H1 (cell line): ENCODE data around the gene SELPLG. TPM values are rescaled to one million over a fixed set of nuclear protein-coding genes. Genes with fewer than 3 reads are reported as not detected.

ENCODE experiments used
- CTCF ChIA-PET: fragments of 300-600 bp; sonication (Branson Sonifier 250); formaldehyde crosslinking; loops from one replicate; lab custom pipeline; 2021; ENCODE audit not compliant: partially characterized antibody; lab: Charles Lee
- POLR2A ChIA-PET: fragments of 300-600 bp; sonication (Branson Sonifier 250); formaldehyde crosslinking; loops from one replicate; lab custom pipeline; 2021; ENCODE audit warnings: inconsistent platforms; ENCODE audit not compliant: partially characterized antibody; lab: Charles Lee
- DNase-seq, 2 experiments: peaks; one replicate each; pipeline versions ENCODE4 v3.0.0 to v3.0.0-alpha.2; 2010 to 2022; ENCODE audit warnings: low spot score in 2 of 2, low read depth in 1 of 2, mixed read lengths in 1 of 2
- FAIRE-seq: peaks from 2 replicates; lab custom pipeline; 2011; peaks lifted over from hg19 to GRCh38; lab: Jason Lieb, UNC
- H2AFZ ChIP-seq: 2 replicates; pipeline ENCODE4 v1.8.1; 2012; ENCODE audit warnings: low read length, inconsistent platforms
- H2AK5ac ChIP-seq: 2 replicates; pipeline ENCODE4 v1.6.1; 2013; ENCODE audit warnings: low read depth, low read length
- H2BK120ac ChIP-seq: replicated peaks from 2 replicates; pipeline ENCODE3; 2013; ENCODE audit warnings: low read depth, low read length, inconsistent platforms
- H2BK12ac ChIP-seq: 2 replicates; pipeline ENCODE4 v1.6.1; 2013; ENCODE audit warnings: low read depth, low read length
- H2BK15ac ChIP-seq: 2 replicates; pipeline ENCODE4 v1.6.1; 2013; ENCODE audit warnings: low read length
- H2BK20ac ChIP-seq: 2 replicates; pipeline ENCODE4 v1.6.1; 2013; ENCODE audit warnings: low read length
- H2BK5ac ChIP-seq: 2 replicates; pipeline ENCODE4 v1.6.1; 2013; ENCODE audit warnings: low read depth, low read length
- H3K14ac ChIP-seq: 2 replicates; pipeline ENCODE4 v1.6.1; 2013; ENCODE audit warnings: inconsistent platforms; ENCODE audit not compliant: insufficient read length
- H3K18ac ChIP-seq: 2 replicates; pipeline ENCODE4 v1.6.1; 2013; ENCODE audit warnings: low read length; ENCODE audit errors: extremely low read depth
- H3K23ac ChIP-seq: 2 replicates; pipeline ENCODE4 v1.6.1; 2013; ENCODE audit warnings: inconsistent platforms; ENCODE audit not compliant: insufficient read length
- H3K23me2 ChIP-seq: 2 replicates; pipeline ENCODE4 v1.6.1; 2013; ENCODE audit warnings: low read depth, low read length
- H3K27ac ChIP-seq: 2 replicates; pipeline ENCODE4 v1.6.1; 2011; ENCODE audit warnings: low read depth, low read length, inconsistent platforms
- H3K27me3 ChIP-seq, 4 experiments: replicated peaks in 1 of 4; 1 replicate in 1 of 4; 2 replicates in 3 of 4; pipeline versions ENCODE4 v1.6.1 to v1.8.1; 2011 to 2013; ENCODE audit warnings: low read length in 3 of 4, mild to moderate bottlenecking in 3 of 4, inconsistent platforms in 2 of 4, mixed read lengths in 2 of 4, moderate library complexity in 1 of 4; ENCODE audit not compliant: control insufficient read depth in 3 of 4, insufficient read depth in 3 of 4; ENCODE audit errors: extremely low read depth in 1 of 4
- H3K36me3 ChIP-seq, 4 experiments: 2 replicates each; pipeline versions ENCODE4 v1.6.1 to v1.8.1; 2011 to 2013; ENCODE audit warnings: mild to moderate bottlenecking in 4 of 4, low read length in 3 of 4, moderate library complexity in 2 of 4, control low read depth in 1 of 4, inconsistent platforms in 1 of 4; ENCODE audit not compliant: insufficient read depth in 4 of 4, control insufficient read depth in 2 of 4
- H3K4ac ChIP-seq: replicated peaks from 2 replicates; pipeline ENCODE3; 2013; ENCODE audit warnings: low read length, low read depth, mixed read lengths, inconsistent platforms; ENCODE audit not compliant: insufficient read length
- H3K4me1 ChIP-seq, 4 experiments: replicated peaks in 1 of 4; 1 replicate in 1 of 4; 2 replicates in 3 of 4; pipeline versions ENCODE4 v1.6.1 to v1.8.1; 2011 to 2013; ENCODE audit warnings: low read length in 3 of 4, inconsistent platforms in 2 of 4, mixed read lengths in 1 of 4; ENCODE audit not compliant: insufficient read depth in 4 of 4, control insufficient read depth in 3 of 4
- H3K4me2 ChIP-seq, 2 experiments: 2 replicates each; pipeline versions ENCODE4 v1.6.1 to v1.8.1; 2011 to 2013; ENCODE audit warnings: low read depth in 2 of 2, low read length in 2 of 2, control low read depth in 1 of 2, inconsistent platforms in 1 of 2, mild to moderate bottlenecking in 1 of 2; ENCODE audit not compliant: insufficient read depth in 1 of 2
- H3K4me3 ChIP-seq, 4 experiments: fragments of 200-600, 300-600 bp in 1 of 4; sonication (generic), shearing (Covaris generic), sonication (Bioruptor Twin) in 1 of 4; 2 replicates each; pipeline versions ENCODE4 v1.5.1 to v1.8.1; 2011 to 2016; ENCODE audit warnings: low read length in 4 of 4, low read depth in 3 of 4, control low read depth in 2 of 4, inconsistent platforms in 2 of 4, mild to moderate bottlenecking in 2 of 4, mixed read lengths in 1 of 4, moderate library complexity in 1 of 4; ENCODE audit not compliant: insufficient read depth in 2 of 4; ENCODE audit errors: extremely low read depth in 1 of 4
- H3K56ac ChIP-seq: replicated peaks from 2 replicates; pipeline ENCODE3; 2013; ENCODE audit warnings: low read depth, mild to moderate bottlenecking, mixed read lengths, low read length, inconsistent platforms; ENCODE audit not compliant: insufficient read length
- H3K79me1 ChIP-seq: 2 replicates; pipeline ENCODE4 v1.6.1; 2013; ENCODE audit warnings: low read depth, low read length, control low read depth
- H3K79me2 ChIP-seq, 2 experiments: 2 replicates each; pipeline versions ENCODE4 v1.6.1 to v1.8.1; 2012 to 2013; ENCODE audit warnings: low read length in 2 of 2, mild to moderate bottlenecking in 2 of 2, inconsistent platforms in 1 of 2; ENCODE audit not compliant: insufficient read depth in 2 of 2, control insufficient read depth in 1 of 2
- H3K9ac ChIP-seq, 4 experiments: replicated peaks in 1 of 4; 1 replicate in 1 of 4; 2 replicates in 3 of 4; pipeline versions ENCODE4 v1.6.1 to v1.8.1; 2011 to 2013; ENCODE audit warnings: low read depth in 3 of 4, low read length in 3 of 4, control low read depth in 2 of 4, mild to moderate bottlenecking in 2 of 4, moderate library complexity in 2 of 4, inconsistent platforms in 1 of 4; ENCODE audit errors: extremely low read depth in 1 of 4
- H3K9me3 ChIP-seq, 2 experiments: 2 replicates each; pipeline versions ENCODE4 v1.6.1 to v1.8.1; 2012 to 2013; ENCODE audit warnings: mild to moderate bottlenecking in 2 of 2, moderate library complexity in 2 of 2, control low read depth in 1 of 2, inconsistent platforms in 1 of 2, low read depth in 1 of 2, low read length in 1 of 2, mixed read lengths in 1 of 2; ENCODE audit not compliant: insufficient read depth in 2 of 2
- H4K20me1 ChIP-seq, 2 experiments: replicated peaks in 1 of 2; 2 replicates each; pipeline versions ENCODE3 to v1.8.1; 2011 to 2013; ENCODE audit warnings: inconsistent platforms in 2 of 2, low read length in 2 of 2, mild to moderate bottlenecking in 1 of 2; ENCODE audit not compliant: insufficient read depth in 2 of 2, control insufficient read depth in 1 of 2
- H4K5ac ChIP-seq: 2 replicates; pipeline ENCODE4 v1.6.1; 2013; ENCODE audit warnings: low read length, low read depth, mixed read lengths, inconsistent platforms; ENCODE audit not compliant: insufficient read length
- H4K8ac ChIP-seq: 2 replicates; pipeline ENCODE4 v1.8.0; 2013; ENCODE audit warnings: mild to moderate bottlenecking, moderate library complexity, low read length, inconsistent platforms; ENCODE audit not compliant: insufficient read depth; ENCODE audit errors: extremely low read depth
- H4K91ac ChIP-seq: replicated peaks from 2 replicates; pipeline ENCODE3; 2013; ENCODE audit warnings: low read length, mixed read lengths, inconsistent platforms; ENCODE audit not compliant: insufficient read length
- POLR2A ChIP-seq, 2 experiments: IDR thresholded peaks; 1 replicate in 1 of 2; 2 replicates in 1 of 2; pipeline ENCODE4 v1.6.1; 2011; ENCODE audit warnings: low read depth in 2 of 2, low read length in 2 of 2, mild to moderate bottlenecking in 2 of 2; ENCODE audit errors: control extremely low read depth in 1 of 2
- WGBS, 2 experiments: shearing (Covaris generic) in 1 of 2; methylation state at CpG; one replicate each; pipeline versions ENCODE4 v1.1.6 to v1.1.7; 2013 to 2015; ENCODE audit warnings: low lambda C conversion rate in 2 of 2, mixed read lengths in 2 of 2, inconsistent platforms in 1 of 2, low coverage in 1 of 2, missing lambda C conversion rate in 1 of 2; ENCODE audit not compliant: insufficient replicate concordance in 2 of 2, insufficient coverage in 1 of 2, insufficient read length in 1 of 2; ENCODE audit errors: extremely low coverage in 1 of 2, missing lambda C conversion rate in 1 of 2; 5-methylcytosine and 5-hydroxymethylcytosine counted together
- polyA plus RNA-seq, 7 experiments: library from polyadenylated mRNA; depleted of rRNA in 3 of 7; stranded (reverse) in 5 of 7; unstranded in 2 of 7; fragments of >200 nt in 5 of 7; fragments of 200-250 nt in 2 of 7; gene quantifications; 1 replicate in 5 of 7; 2 replicates in 1 of 7; 4 replicates in 1 of 7; pipeline versions ENCODE4 v1.2.1 to v1.2.3, GENCODE V29; 2011 to 2013; ENCODE audit warnings: missing spikeins in 2 of 7, mixed read lengths in 2 of 7
- total RNA-seq: library from RNA; stranded (reverse); fragmentation: NEBNext Ultra II Directional; extraction: Animal tissue kit (Norgen Biotek cat#: 25700); gene quantifications from 2 replicates; pipeline ENCODE4 v1.2.1, GENCODE V29; 2021
- TF ChIP-seq, protein P1 (sequence below), 3 experiments: IDR thresholded peaks; 1 replicate in 2 of 3; 2 replicates in 1 of 3; pipeline versions ENCODE4 v1.5.1 to v1.6.1; 2011; ENCODE audit warnings: low read length in 3 of 3, mild to moderate bottlenecking in 3 of 3, inconsistent platforms in 2 of 3, low read depth in 1 of 3, moderate library complexity in 1 of 3; ENCODE audit not compliant: insufficient read depth in 1 of 3; ENCODE audit errors: control extremely low read depth in 1 of 3

SELPLG gene
- total and polyA plus RNA-seq, 2 of the 8 experiments (the other 6 are each of a cell fraction or from before 2014, with no cell fraction given) = 0.18 TPM; not detected in 1

DNA sequence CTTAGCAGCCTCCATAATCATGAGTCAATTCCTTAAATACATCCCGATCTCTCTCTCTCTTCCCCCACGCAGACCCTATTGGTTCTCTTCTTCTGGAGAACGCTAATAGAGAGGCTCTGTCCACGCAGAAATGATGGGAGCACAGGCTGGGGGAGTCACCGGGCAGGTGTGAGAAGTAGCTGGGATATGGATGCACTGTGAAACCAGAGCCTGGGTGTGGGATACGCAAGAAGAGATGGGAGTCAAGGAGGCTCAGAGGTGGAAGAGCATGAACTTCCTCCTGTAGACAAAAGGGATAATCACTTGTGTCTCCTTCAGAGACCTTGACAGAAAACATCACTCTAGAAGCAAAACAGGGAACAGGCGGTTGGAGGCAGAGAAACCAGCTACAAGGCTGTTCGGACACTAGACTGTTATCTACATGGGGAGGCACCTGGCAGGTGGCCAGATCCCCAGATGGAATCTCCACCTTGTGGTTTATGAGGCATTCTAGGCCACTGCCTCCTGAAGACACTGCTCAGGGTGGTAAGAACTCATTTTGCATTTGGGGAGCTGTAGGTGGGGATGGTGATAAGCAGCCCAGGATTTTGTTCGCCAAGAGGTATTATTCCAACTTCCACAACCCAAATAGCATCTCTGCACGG, 7.2 kb upstream of the SELPLG start:
- H3K27me3 ChIP-seq = no peaks in the 10 kb centered on the region
- ChIA-PET POLR2A (interaction anchor here (0.8 to 1.8 kb wide), 5 partner anchors 11 to 51 kb away, joined by 3 to 6 read pairs (median 3); no protein-coding TSS in a partner anchor), CTCF (interaction anchor here (0.7 to 10.0 kb wide), 5 partner anchors 13 to 128 kb away, joined by 3 to 90 read pairs (median 4); no protein-coding TSS in a partner anchor)
- no peak overlapping the region for H3K23ac ChIP-seq
- no peak overlapping the region for H2AK5ac ChIP-seq
- WGBS, 2 experiments = 91% methylated on average over 10 of the region's 10 CpGs; no CpG with 5 or more reads in 1 of the 2 experiments
- H3K4ac ChIP-seq = no peak overlapping the region
- H2BK120ac ChIP-seq = no peak overlapping the region
- no peak overlapping the region for H2BK20ac ChIP-seq
- H3K9ac ChIP-seq = no peak overlapping the region
- H2BK5ac ChIP-seq = no peak overlapping the region
- H3K4me2 ChIP-seq = no peak overlapping the region
- H3K4me3 ChIP-seq = no peak overlapping the region
- no peak overlapping the region for H4K5ac ChIP-seq
- no peak overlapping the region for H3K27ac ChIP-seq
- H2BK12ac ChIP-seq = no peak overlapping the region
- peaks cover 14 to 26% (median 18%) of the 10 kb centered on the region in 4 experiments for H3K4me1 ChIP-seq
- H3K18ac ChIP-seq = no peak overlapping the region
- H3K36me3 ChIP-seq = peaks cover 0 to 4% (median 0%) of the 10 kb centered on the region in 4 experiments; a peak in 2 of 8 replicates
- no peaks in the 10 kb centered on the region for H3K23me2 ChIP-seq
- H3K9me3 ChIP-seq = no peaks in the 10 kb centered on the region
- H2AFZ ChIP-seq = no peak overlapping the region
- no peak for FAIRE-seq
- no peak overlapping the region for H4K91ac ChIP-seq
- no peak overlapping the region for H2BK15ac ChIP-seq
- H3K14ac ChIP-seq = no peak overlapping the region
- DNase-seq = no peak
- H3K79me2 ChIP-seq = no peaks in the 10 kb centered on the region
- no peaks in the 10 kb centered on the region for H3K79me1 ChIP-seq
- no peak overlapping the region; the same call in 1 of the 2 replicates for H4K8ac ChIP-seq
- H3K56ac ChIP-seq = no peak overlapping the region
- no peaks in the 10 kb centered on the region for H4K20me1 ChIP-seq
- TF ChIP-seq, protein P1, sequence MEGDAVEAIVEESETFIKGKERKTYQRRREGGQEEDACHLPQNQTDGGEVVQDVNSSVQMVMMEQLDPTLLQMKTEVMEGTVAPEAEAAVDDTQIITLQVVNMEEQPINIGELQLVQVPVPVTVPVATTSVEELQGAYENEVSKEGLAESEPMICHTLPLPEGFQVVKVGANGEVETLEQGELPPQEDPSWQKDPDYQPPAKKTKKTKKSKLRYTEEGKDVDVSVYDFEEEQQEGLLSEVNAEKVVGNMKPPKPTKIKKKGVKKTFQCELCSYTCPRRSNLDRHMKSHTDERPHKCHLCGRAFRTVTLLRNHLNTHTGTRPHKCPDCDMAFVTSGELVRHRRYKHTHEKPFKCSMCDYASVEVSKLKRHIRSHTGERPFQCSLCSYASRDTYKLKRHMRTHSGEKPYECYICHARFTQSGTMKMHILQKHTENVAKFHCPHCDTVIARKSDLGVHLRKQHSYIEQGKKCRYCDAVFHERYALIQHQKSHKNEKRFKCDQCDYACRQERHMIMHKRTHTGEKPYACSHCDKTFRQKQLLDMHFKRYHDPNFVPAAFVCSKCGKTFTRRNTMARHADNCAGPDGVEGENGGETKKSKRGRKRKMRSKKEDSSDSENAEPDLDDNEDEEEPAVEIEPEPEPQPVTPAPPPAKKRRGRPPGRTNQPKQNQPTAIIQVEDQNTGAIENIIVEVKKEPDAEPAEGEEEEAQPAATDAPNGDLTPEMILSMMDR (IDR thresholded peaks at IDR 0.05; ENCODE audit: control extremely low read depth in 1 of 3, insufficient read depth in 1 of 3, low read depth in 1 of 3, low read length in 3 of 3) = no peak
- TF ChIP-seq POLR2A (IDR thresholded peaks at IDR 0.05; ENCODE audit: control extremely low read depth in 1 of 2, low read depth in 2 of 2, low read length in 2 of 2) = peak in 1 of 2 experiments; percentile 52; a peak in 1 of 3 replicates
